ENCODE measurements around the gene SPRED1.
"Not testable (repeated sequence)": the region's sequence is repeated elsewhere in the genome, so short reads cannot be mapped to it uniquely, and the experiment has no call there.

DNA sequence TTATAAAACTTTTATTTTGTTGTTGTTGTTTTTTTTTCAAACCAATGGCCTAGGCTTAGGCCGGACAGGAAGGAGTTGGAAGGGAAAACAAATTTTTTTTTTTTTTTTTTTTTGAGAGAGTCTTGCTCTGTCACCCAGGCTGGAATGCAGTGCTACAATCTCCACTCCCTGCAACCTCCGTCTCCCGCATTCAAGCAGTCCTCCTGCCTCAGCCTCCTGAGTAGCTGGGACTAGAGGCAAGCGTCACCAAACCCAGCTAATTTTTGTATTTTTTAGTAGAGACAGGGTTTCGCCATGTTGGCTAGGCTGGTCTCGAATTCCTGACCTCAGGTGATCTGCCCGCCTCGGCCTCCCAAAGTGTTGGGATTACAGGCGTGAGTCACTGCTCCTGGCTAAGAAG lies 15.6 kb upstream of the SPRED1 start:
- TF ChIP-seq POLR2A, POLR2AphosphoS5, CTCF (IDR thresholded peaks at IDR 0.05): not testable (repeated sequence)
